KOPT-K1 (cell line): ENCODE data around the gene GALNT16.
"Not testable (repeated sequence)": the region's sequence is repeated elsewhere in the genome, so short reads cannot be mapped to it uniquely, and the experiment has no call there.

Experiments used
- H3K27ac ChIP-seq: fragments of 200-600 bp; sonication (generic); 2 replicates; pipeline ENCODE4 v1.5.1; 2016; ENCODE audit warnings: antibody characterized with exemption, mild to moderate bottlenecking, low read depth, low read length; ENCODE audit not compliant: poor library complexity, severe bottlenecking
- H3K36me3 ChIP-seq: fragments of 200-600 bp; sonication (generic); 2 replicates; pipeline ENCODE4 v1.5.1; 2017; ENCODE audit warnings: antibody characterized with exemption, mild to moderate bottlenecking, low read length, moderate library complexity; ENCODE audit not compliant: insufficient read depth
- H3K9me3 ChIP-seq: fragments of 200-600 bp; sonication (generic); 2 replicates; pipeline ENCODE4 v1.5.1; 2017; ENCODE audit warnings: antibody characterized with exemption, low read length, mild to moderate bottlenecking; ENCODE audit not compliant: insufficient read depth, poor library complexity, severe bottlenecking

GALNT16 gene

DNA sequence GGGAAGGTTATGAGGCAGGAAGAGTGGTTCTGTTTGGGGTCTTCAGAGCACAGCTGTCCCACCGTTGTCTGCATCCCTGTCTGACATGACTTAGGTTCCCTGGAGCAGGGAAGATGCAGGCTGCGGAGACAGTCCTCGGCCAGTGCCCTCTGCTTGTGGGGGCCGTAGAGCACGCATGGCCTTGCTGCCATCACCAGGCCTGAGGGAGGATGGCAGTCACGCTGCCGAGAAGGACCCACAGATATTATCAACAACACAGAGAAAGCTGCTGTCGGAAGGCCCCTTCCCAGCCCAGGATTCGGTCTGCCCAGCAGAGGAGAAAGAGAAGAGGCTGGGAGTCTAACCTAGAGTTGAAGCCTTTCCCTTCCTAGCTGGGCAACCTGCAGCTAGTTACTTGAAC, 103.1 kb downstream of the GALNT16 start:
- Histone ChIP-seq H3K9me3 (no peaks in the 10 kb centered on the region), H3K36me3 (no peaks in the 10 kb centered on the region), H3K27ac (no peak overlapping the region)

DNA sequence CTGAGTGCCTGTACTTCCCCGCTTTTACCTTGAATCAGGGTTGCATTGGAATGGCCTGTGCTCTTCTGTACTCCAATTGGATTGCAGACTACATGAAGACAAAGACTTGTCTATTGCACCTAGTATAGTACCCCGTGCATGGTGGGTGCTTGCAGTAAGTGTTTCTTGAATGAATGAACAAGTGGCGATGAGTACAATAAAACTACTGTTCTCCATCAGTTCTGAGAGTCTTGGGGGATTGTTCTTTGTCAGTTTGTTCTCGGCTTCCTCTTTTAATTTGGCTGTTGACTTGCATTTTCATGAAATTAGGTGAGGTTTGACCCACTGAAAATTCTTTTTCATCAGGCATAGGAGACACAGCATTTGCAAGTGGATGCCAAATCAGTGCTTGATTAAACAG, 104.0 kb downstream of the GALNT16 start:
- Histone ChIP-seq H3K9me3 (no peaks in the 10 kb centered on the region), H3K36me3 (no peaks in the 10 kb centered on the region), H3K27ac (no peak overlapping the region)

DNA sequence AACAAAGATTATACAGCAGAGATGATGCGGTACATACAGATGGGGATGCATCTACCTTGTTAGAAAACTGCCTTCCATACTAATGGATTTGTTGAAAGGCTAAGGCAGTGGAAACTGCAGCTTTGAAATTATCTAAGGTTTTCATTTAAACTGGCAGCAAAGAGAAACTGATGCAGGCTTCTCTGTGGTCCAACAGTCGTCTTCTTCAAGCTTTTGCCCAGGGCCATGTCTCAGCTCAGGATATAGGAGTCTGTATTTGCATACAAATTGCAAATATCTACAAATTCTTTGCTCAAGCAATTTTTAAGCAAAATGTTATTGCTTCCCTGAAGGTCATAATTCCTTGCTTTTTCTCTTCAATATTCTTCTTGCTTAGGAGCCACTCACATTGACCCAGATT, 104.4 kb downstream of the GALNT16 start:
- Histone ChIP-seq H3K9me3 (no peaks in the 10 kb centered on the region), H3K27ac (no peak overlapping the region), H3K36me3 (no peaks in the 10 kb centered on the region)

DNA sequence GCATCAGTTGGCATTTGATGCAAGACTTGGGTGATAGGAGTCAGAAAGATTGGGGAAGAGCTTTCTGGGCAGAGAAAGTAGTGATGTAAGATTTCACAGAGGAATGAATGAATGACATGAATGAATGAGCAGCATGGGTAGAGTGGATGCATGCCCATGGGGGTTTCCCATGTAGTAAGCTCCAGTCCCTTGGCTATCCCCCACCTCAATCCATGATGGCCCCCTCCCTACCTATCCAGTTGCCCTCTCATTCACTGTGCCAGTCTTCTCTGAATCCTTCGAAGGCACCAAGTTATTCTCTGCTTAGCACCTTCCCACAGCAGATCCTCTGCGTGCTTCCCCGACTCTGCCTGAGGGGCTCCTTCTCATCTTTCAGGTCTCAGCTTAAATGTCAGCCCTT, 106.1 kb downstream of the GALNT16 start:
- H3K27ac ChIP-seq: no peak overlapping the region
- H3K36me3 ChIP-seq: no peaks in the 10 kb centered on the region
- no peaks in the 10 kb centered on the region for H3K9me3 ChIP-seq

DNA sequence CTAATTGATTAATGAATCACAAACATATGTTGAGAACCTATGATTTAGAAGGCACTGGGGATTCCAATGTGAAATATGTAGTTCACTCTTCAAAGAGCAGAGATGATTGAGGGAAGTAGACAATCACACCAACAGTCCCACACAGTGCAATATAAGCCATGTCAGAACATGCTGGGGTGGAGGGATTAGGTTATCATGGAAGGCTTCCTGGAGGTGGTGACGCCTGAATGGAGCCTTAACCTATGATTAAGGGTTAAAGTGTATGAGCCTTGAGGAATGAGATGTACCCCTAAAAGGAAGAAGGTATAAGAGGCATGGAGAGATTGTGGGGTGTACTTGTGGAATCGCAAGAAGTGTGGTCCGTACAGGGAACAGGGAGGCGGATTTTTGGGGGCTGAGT, 106.8 kb downstream of the GALNT16 start:
- Histone ChIP-seq H3K27ac (no peak overlapping the region), H3K9me3 (no peaks in the 10 kb centered on the region), H3K36me3 (no peaks in the 10 kb centered on the region)

DNA sequence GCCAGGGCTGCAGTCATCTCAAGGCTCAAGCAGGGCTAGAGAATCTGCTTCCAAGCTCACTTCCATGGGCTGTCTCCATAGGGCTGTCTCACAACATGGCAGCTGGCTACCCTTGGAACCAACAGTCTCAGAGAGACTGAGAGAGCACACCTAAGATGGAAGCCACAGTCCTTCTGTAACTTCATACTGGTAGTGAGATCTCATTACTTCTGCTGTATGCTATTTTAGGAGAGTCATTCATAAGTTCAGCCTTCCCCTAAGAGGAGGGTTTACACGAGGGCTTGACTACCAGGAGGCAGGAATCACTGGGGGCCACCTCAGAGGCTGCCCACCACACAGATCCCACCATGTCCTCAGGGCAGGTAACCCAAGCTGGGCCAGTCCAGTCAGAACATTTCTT, 108.4 kb downstream of the GALNT16 start:
- Histone ChIP-seq H3K9me3 (no peaks in the 10 kb centered on the region), H3K36me3 (peaks cover 12% of the 10 kb centered on the region; the same call in 1 of the 2 replicates), H3K27ac (no peak overlapping the region)

DNA sequence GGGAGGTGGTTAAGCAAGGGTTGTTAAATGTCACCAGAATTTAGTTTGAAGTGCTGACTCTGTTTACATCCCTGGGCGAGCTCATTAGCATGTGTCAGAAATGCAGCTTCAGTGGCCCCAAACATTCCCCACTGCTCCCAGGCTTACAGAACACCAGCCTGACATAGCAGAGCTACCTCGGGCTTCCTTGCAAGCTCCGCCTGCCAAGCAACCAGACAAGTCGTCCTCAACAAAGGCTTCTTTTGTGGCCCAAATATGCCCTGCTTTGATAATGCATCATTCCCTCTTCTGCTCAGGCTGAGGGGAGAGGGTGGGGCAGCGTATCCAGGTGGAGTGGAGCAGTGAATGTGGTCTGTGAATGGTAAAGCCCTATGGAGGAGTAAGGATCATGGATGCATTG, 110.1 kb downstream of the GALNT16 start:
- Histone ChIP-seq H3K36me3 (peaks cover 22% of the 10 kb centered on the region), H3K9me3 (no peaks in the 10 kb centered on the region), H3K27ac (no peak overlapping the region)

DNA sequence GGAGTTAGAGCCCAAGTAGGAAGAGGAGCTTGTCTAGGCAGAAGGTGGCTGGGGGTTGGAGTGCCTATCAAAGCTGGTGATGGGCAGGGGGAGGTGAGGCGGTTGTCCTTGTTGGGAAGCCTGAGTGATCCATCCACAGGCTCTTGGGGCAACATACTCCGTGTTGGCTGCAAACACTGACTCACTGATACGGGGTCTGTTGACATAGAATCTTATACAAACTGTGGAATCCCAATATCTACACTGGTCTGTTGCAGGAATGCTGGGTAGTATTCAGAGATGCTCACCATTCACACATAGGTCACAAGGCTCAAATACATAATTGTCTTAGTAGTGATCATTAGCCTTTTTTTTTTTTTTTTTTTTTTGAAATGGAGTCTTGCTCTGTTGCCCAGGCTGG, 112.2 kb downstream of the GALNT16 start:
- no peak overlapping the region for H3K27ac ChIP-seq

DNA sequence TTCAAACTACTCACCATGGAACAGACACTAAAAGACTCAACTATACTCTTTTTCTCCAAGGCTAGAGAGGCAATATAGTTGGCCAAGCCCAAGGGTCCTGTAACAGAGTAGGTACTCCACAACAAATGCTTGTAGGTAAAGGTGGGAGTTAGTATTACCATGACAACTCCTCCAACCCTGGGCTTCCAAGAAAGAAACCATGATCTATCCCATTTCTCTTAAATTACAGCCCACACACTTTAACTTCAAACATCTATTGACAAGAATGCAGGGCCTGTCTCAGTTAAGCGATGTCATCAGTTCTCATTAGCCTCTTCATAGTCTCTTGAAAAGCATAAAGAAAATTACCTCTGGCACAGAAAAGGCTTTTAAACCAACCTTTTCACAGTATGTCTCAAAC, 113.1 kb downstream of the GALNT16 start:
- H3K9me3 ChIP-seq: no peaks in the 10 kb centered on the region
- H3K36me3 ChIP-seq: peaks cover 52% of the 10 kb centered on the region
- H3K27ac ChIP-seq: no peak overlapping the region

More for the DNA sequence above, 112.2 kb downstream of the GALNT16 start:
- H3K36me3 ChIP-seq: peaks cover 43% of the 10 kb centered on the region
- no peaks in the 10 kb centered on the region for H3K9me3 ChIP-seq

DNA sequence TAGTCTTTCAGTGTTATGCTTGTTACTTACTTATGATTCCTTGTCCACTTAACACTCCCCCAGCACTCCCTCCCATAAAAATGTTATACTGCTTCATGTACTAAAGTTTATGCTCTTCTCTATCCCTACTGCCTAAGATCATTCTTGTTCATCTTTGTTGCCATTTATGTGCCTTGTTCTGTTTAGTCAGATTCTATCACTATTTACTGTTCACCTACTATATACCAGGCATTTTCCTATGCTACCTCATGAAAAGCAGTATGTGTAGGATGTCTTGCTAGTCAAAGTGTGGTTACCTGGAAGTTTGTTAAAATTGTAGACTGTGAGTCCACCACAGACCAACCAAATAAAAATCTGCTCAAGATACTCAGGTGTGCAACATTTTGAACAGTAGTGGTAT, 114.3 kb downstream of the GALNT16 start:
- Histone ChIP-seq H3K36me3 (peaks cover 63% of the 10 kb centered on the region), H3K9me3 (no peaks in the 10 kb centered on the region)

DNA sequence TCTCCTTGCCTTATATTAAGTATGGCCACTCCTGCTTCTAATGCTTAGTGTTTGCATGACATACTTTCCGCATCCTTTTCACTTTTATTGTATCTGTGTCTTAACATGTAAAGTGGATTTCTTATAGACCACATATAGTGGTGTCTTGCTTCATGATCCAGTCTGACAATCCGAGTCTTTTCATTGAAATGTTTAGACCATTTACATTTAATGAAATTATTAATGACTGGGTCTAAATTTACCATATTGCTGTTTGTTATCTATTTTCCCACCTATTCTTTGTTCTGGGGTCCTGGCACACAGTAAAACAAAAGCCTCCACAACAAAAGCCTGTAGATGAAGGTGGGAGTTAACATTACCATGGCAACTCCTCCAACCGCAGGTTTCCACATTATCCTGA, 115.2 kb downstream of the GALNT16 start:
- H3K36me3 ChIP-seq: peaks cover 72% of the 10 kb centered on the region
- no peak overlapping the region for H3K27ac ChIP-seq
- no peaks in the 10 kb centered on the region for H3K9me3 ChIP-seq

More for the DNA sequence above, 114.3 kb downstream of the GALNT16 start:
- H3K27ac ChIP-seq: no peak overlapping the region

DNA sequence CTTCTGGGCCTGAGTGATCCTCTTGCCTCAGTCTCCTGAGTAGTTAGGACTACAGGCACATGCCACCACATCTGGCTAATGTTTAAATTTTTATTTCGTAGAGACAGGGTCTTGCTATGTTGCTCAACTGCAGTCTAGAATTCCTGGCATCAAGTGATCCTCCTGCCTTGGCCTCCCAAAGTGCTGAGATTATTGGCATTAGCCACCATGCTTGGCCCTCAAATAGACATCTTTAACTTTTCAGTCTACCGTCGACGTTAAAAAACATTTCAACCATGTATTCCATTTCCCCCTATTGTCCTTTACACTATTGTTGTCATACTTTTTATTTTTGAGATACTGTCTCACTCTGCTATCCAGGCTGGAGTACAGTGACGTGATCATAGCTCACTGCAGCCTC, 115.8 kb downstream of the GALNT16 start:
- Histone ChIP-seq H3K9me3 (no peaks in the 10 kb centered on the region), H3K36me3 (peaks cover 78% of the 10 kb centered on the region), H3K27ac (no peak overlapping the region)

DNA sequence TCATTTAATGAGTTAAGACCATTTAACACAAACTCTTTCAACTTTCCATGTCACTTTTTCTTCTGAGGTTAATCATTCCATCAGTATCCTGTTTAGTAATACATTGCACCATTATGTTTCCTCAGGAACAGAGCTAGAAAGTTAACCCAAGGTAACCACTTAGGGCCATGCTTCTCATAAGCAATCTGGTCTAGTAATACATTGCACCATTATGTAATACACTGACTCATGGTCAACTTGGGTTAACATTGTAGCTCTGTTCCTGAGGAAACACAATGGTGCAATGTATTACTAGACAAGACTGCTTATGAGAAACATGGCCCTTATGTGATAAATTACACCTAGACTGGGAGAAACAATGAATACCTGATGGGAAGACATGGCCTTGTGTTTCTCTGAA, 116.5 kb downstream of the GALNT16 start:
- H3K9me3 ChIP-seq: no peaks in the 10 kb centered on the region
- peaks cover 85% of the 10 kb centered on the region for H3K36me3 ChIP-seq
- H3K27ac ChIP-seq: no peak overlapping the region

DNA sequence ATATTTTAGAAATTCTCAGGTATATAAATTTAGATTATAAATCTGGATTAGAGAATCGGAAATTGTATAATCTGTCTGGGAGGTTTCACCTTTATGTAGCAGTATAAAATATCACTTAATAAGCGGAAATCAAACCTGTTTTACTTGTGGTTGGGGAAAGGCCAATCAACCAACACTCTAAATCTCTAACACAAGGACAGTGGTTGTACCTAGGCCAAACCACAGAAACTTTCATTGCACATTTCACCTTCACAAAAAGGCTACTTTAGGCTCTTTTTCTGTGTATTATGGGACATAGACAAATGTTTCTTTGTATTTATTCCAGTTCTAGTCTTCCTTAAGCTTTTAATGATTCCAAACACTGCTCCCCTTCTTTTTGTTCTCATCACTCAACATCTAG, 118.3 kb downstream of the GALNT16 start:
- Histone ChIP-seq H3K9me3 (no peaks in the 10 kb centered on the region), H3K36me3 (peaks cover 91% of the 10 kb centered on the region), H3K27ac (no peak overlapping the region)

DNA sequence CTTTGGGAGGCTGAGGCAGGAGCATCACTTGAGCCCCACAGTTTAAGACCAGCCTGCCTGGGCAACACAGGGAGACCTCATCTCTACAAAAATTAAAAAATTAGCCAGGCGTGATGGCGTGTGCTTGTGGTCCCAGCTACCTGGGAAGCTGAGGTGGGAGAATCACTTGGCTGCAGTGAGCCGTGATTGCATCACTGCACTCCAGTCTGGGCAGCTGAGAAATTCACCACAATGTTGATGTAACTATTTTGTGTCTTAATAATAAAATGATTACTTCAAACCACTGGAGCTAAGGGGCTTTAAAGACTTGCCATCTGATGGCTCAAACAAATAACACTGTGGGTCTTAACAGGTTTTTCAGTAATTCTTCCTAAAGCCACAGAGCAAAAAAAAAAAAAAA, 127.4 kb downstream of the GALNT16 start:
- H3K27ac ChIP-seq: no peak overlapping the region
- H3K36me3 ChIP-seq: peaks cover 100% of the 10 kb centered on the region
- H3K9me3 ChIP-seq: no peaks in the 10 kb centered on the region

DNA sequence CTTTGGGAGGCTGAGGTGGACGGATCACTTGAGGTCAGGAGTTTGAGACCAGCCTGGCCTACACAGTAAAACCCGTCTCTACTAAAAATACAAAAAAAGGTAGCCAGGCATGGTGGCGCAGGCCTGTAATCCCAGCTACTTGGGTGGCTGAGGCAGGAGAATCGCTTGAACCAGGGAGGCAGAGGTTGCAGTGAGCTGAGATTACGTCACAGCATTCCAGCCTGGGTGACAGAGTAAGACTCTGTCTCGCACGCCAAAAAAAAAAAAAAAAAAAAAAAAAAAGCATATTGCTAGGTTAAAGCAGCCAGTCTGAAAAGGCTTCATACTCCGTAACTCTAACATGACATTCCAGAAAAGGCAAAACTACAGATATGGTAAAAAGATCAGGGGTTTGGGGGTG, 131.4 kb downstream of the GALNT16 start:
- H3K36me3 ChIP-seq: peaks cover 100% of the 10 kb centered on the region
- H3K27ac ChIP-seq, H3K9me3 ChIP-seq: not testable (repeated sequence)

DNA sequence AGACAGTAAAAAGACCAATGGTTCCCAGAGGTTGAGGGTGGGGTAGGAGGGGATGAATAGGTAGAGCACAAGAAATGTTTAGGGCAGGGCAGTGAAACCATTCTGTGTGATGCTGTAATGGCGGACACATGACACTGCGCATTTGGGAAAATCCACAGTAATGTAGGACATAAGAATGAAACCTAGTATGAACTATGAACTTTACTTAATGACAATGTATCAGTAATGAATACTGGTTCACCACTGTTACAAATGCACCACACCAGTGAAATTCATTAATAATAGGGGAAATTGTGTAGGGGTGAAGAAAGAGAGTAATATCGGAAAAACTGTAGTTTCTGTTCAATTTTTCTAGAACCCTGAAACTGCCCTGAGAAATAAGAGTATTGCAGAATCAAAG, 132.5 kb downstream of the GALNT16 start:
- H3K36me3 ChIP-seq: peaks cover 97% of the 10 kb centered on the region
- H3K9me3 ChIP-seq: no peaks in the 10 kb centered on the region
- no peak overlapping the region for H3K27ac ChIP-seq
